Gastroesophageal sphincter (tissue), 4 donors: ENCODE data around the gene RXRA. TPM values are rescaled to one million over a fixed set of nuclear protein-coding genes. Genes with fewer than 3 reads are reported as not detected.

Experiments
- ATAC-seq: fragments of 150-250 bp; one replicate; pipeline ENCODE4 v1.9.1; 2016; ENCODE audit warnings: mild to moderate bottlenecking, moderate library complexity
- H3K27ac ChIP-seq, 4 donors: fragments of 200-600 bp; sonication (generic) in 3 of 4; 1 replicate in 3 of 4; 2 replicates in 1 of 4; pipeline ENCODE4 v1.5.1; 2016 to 2019
- H3K27me3 ChIP-seq: fragments of 200-600 bp; sonication (generic); one replicate; pipeline ENCODE4 v1.5.1; 2019
- H3K36me3 ChIP-seq, 2 donors: fragments of 200-600 bp; sonication (generic); one replicate each; pipeline ENCODE4 v1.5.1; 2019; ENCODE audit warnings: control low read depth in 1 of 2
- H3K4me1 ChIP-seq, 3 donors: fragments of 200-600 bp; sonication (generic); 1 replicate in 2 of 3; 2 replicates in 1 of 3; pipeline ENCODE4 v1.5.1; 2016 to 2019; ENCODE audit warnings: control low read depth in 2 of 3
- H3K4me3 ChIP-seq, 2 donors: fragments of 200-600 bp; sonication (generic); one replicate each; pipeline ENCODE4 v1.5.1; 2019; ENCODE audit warnings: mild to moderate bottlenecking in 1 of 2, moderate library complexity in 1 of 2
- H3K9me3 ChIP-seq, 3 donors: fragments of 200-600 bp; sonication (generic); one replicate each; pipeline ENCODE4 v1.5.1; 2017 to 2019; ENCODE audit warnings: control low read depth in 2 of 3
- CTCF ChIP-seq, 4 experiments: fragments of 200-600 bp in 2 of 4; fragments of 450-650 bp in 2 of 4; sonication (generic) in 1 of 4; IDR thresholded peaks; one replicate each; pipeline ENCODE4 v1.5.1; 2017 to 2019; ENCODE audit warnings: antibody characterized with exemption in 4 of 4, mild to moderate bottlenecking in 2 of 4, moderate library complexity in 2 of 4
- EP300 ChIP-seq: sonication (generic); formaldehyde crosslinking; IDR thresholded peaks from one replicate; pipeline ENCODE4 v1.6.1; 2017; ENCODE audit warnings: antibody characterized with exemption, mild to moderate bottlenecking
- POLR2A ChIP-seq, 2 donors: fragments of 450-650 bp; IDR thresholded peaks; one replicate each; pipeline ENCODE4 v1.6.1; 2017; ENCODE audit warnings: antibody characterized with exemption in 2 of 2, mild to moderate bottlenecking in 2 of 2, moderate library complexity in 1 of 2
- POLR2AphosphoS5 ChIP-seq: sonication (generic); formaldehyde crosslinking; IDR thresholded peaks from one replicate; pipeline ENCODE4 v1.6.1; 2017; ENCODE audit warnings: antibody characterized with exemption
- WGBS, 2 donors: methylation state at CpG; one replicate each; pipeline ENCODE4 v1.1.5; 2018; ENCODE audit warnings: low coverage in 1 of 2; 5-methylcytosine and 5-hydroxymethylcytosine counted together
- total RNA-seq, 4 donors: library from RNA; depleted of rRNA; stranded (reverse); fragments of >200 nt; gene quantifications; one replicate each; pipeline ENCODE4 v1.1.0, GENCODE V29; 2016

Gene RXRA
- total RNA-seq, 4 donors from 2014 or later: 45.1 to 78.9 (median 55.3) TPM

GRCh38 chr9:134385915-134386314 is 59.7 kb downstream of the RXRA start:
- peak overlapping the region in 3 of 4 donors; percentile 79 to 86 (median 82) for H3K27ac ChIP-seq

GRCh38 chr9:134386951-134387831 is 60.9 kb downstream of the RXRA start:
- ATAC-seq: peak; percentile 75
- Histone ChIP-seq H3K4me1 (peaks cover 0 to 100% (median 89%) of the 10 kb centered on the region in 3 donors), H3K36me3 (no peaks in the 10 kb centered on the region), H3K4me3 (peak overlapping the region in 1 of 2 donors; percentile 5), H3K9me3 (no peaks in the 10 kb centered on the region), H3K27me3 (no peaks in the 10 kb centered on the region), H3K27ac (peak overlapping the region; percentile 31 to 86 (median 80))
- 40% methylated on average over 15 of the region's 38 CpGs; no CpG with 5 or more reads in 1 of the 2 donors for WGBS, 2 donors
- peak; percentile 95 for TF ChIP-seq POLR2AphosphoS5
- TF ChIP-seq POLR2A (IDR thresholded peaks at IDR 0.05): no peak

More at GRCh38 chr9:134385915-134386314, 59.7 kb downstream of the RXRA start:
- H3K27me3 ChIP-seq: no peaks in the 10 kb centered on the region
- H3K9me3 ChIP-seq: no peaks in the 10 kb centered on the region
- WGBS, 2 donors: no CpG with 5 or more reads among the region's 24 CpGs
- no peak for TF ChIP-seq POLR2A (IDR thresholded peaks at IDR 0.05)
- TF ChIP-seq CTCF (IDR thresholded peaks at IDR 0.05): no peak
- TF ChIP-seq EP300: no peak
- no peak for TF ChIP-seq POLR2AphosphoS5
- no peaks in the 10 kb centered on the region for H3K36me3 ChIP-seq
- no peak overlapping the region for H3K4me3 ChIP-seq
- ATAC-seq: no peak
- H3K4me1 ChIP-seq: peaks cover 0 to 100% (median 92%) of the 10 kb centered on the region in 3 donors

- Histone ChIP-seq H3K27ac (peak overlapping the region in 3 of 4 donors; percentile 79 to 86 (median 82)), H3K4me1 (peaks cover 0 to 100% (median 81%) of the 10 kb centered on the region in 3 donors)
- WGBS, 2 donors: 67 to 70% methylated on average over 3 of the region's 15 CpGs
Observed at GRCh38 chr9:134388289-134388808, 62.1 kb downstream of the RXRA start.

GRCh38 chr9:134388976-134389375 is 62.7 kb downstream of the RXRA start:
- Histone ChIP-seq H3K9me3 (no peaks in the 10 kb centered on the region), H3K27ac (peak overlapping the region in 2 of 4 donors; percentile 79 to 82), H3K27me3 (no peaks in the 10 kb centered on the region), H3K36me3 (no peaks in the 10 kb centered on the region), H3K4me1 (peaks cover 0 to 99% (median 74%) of the 10 kb centered on the region in 3 donors), H3K4me3 (no peak overlapping the region)
- TF ChIP-seq EP300 (no peak), POLR2AphosphoS5 (no peak), CTCF (IDR thresholded peaks at IDR 0.05) (no peak), POLR2A (IDR thresholded peaks at IDR 0.05) (no peak)
- 77 to 80% methylated on average over 1 to 5 of the region's 17 CpGs for WGBS, 2 donors
- no peak for ATAC-seq

More at GRCh38 chr9:134388289-134388808, 62.1 kb downstream of the RXRA start:
- Histone ChIP-seq H3K36me3 (no peaks in the 10 kb centered on the region), H3K4me3 (no peak overlapping the region), H3K27me3 (no peaks in the 10 kb centered on the region), H3K9me3 (no peaks in the 10 kb centered on the region)
- no peak for ATAC-seq
- TF ChIP-seq POLR2A (IDR thresholded peaks at IDR 0.05) (no peak), POLR2AphosphoS5 (no peak), CTCF (IDR thresholded peaks at IDR 0.05) (no peak), EP300 (no peak)

- no CpG with 5 or more reads among the region's 13 CpGs for WGBS, 2 donors
- Histone ChIP-seq H3K4me3 (no peak overlapping the region), H3K9me3 (no peaks in the 10 kb centered on the region), H3K4me1 (peaks cover 0 to 98% (median 77%) of the 10 kb centered on the region in 3 donors), H3K27ac (peak overlapping the region in 2 of 4 donors; percentile 79 to 82), H3K27me3 (no peaks in the 10 kb centered on the region), H3K36me3 (no peaks in the 10 kb centered on the region)
- TF ChIP-seq EP300: no peak
- no peak for TF ChIP-seq POLR2A (IDR thresholded peaks at IDR 0.05)
- TF ChIP-seq CTCF (IDR thresholded peaks at IDR 0.05): no peak
- TF ChIP-seq POLR2AphosphoS5: no peak
- no peak for ATAC-seq
Observed at GRCh38 chr9:134389642-134390041, 63.4 kb downstream of the RXRA start.
